GM21619 (cell line): ENCODE data around the gene SH3RF3.

ENCODE experiments used
- ATAC-seq: cut with Tn5 transposase; IDR thresholded peaks from one replicate; pipeline ENCODE4 v1.9.1; 2021; ENCODE audit not compliant: unreplicated experiment

SH3RF3 gene

GRCh38 chr2:109176928-109177327 is 47.9 kb downstream of the SH3RF3 start:
- no peak for ATAC-seq

DNA sequence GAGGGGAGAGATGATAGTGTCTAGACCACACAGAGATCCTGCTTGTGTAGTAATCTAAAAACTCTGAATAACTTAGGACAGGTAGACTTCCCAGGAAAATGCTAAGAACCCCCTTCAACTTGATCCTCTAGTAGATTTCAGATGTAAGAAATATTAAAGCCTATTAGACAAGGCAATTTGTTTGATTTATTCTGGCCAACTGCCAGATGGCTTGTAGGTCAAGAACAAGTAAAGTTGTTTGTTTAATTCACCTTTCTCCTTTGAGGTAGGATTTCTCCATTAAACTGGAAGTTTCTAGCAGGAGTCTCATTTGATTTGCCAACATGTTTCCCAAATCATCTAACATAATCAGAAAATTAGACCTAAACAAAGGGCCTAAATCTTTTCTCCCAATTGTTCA is 48.6 kb downstream of the SH3RF3 start:
- no peak for ATAC-seq

GRCh38 chr2:109178968-109179367 is 50.0 kb downstream of the SH3RF3 start:
- ATAC-seq, result no peak

- no peak for ATAC-seq
Measured at GRCh38 chr2:109180786-109181185, 51.8 kb downstream of the SH3RF3 start.

- ATAC-seq, result no peak
Measured at GRCh38 chr2:109182426-109182825, 53.4 kb downstream of the SH3RF3 start.

- no peak for ATAC-seq
Measured at GRCh38 chr2:109183871-109184270, 54.9 kb downstream of the SH3RF3 start.

GRCh38 chr2:109184368-109184767 is 55.4 kb downstream of the SH3RF3 start:
- ATAC-seq, result no peak

- no peak for ATAC-seq
Measured at GRCh38 chr2:109185338-109185737, 56.3 kb downstream of the SH3RF3 start.

DNA sequence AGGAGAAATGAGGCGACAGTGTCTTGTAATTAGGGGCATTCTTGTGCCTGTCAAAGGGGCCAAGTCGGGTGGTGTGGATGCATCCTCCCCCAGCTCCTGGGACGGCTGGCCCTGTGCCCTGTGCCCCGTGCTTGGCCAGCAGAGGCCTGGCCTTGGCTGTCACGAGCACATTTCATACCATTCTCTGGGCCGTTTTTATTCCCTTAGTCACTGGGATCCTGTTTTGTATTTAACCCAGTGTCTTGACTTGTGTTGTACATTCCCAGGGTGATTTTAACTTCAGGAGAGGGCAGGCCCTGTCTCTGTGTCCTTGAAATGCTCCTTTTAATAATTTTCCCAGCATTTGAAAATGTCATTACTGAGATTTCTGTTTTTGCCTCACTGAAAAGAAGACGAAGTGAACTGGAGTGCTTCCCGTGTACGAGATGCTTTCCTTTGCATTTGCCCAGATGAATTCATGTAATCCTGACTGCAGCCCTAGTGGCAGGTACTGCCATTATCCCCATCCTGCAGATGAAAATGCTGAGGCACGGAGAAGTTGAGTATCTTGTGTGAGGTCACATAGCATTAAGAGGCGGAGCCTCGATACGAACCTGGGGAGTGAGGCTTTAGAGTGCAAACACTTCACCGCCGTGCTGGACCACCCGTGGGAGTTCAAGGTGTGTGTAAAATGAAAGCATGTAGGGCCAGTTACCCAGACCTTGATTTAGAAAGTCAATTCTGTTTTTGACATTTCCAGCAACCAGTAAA is 57.0 kb downstream of the SH3RF3 start:
- ATAC-seq, result no peak

GRCh38 chr2:109186656-109187250 is 57.7 kb downstream of the SH3RF3 start:
- no peak for ATAC-seq

- no peak for ATAC-seq
Measured at GRCh38 chr2:109187711-109188495, 58.9 kb downstream of the SH3RF3 start.

- ATAC-seq, result no peak
Measured at GRCh38 chr2:109188496-109188890, 59.5 kb downstream of the SH3RF3 start.

- ATAC-seq, result no peak
Measured at GRCh38 chr2:109188898-109189297, 59.9 kb downstream of the SH3RF3 start.

DNA sequence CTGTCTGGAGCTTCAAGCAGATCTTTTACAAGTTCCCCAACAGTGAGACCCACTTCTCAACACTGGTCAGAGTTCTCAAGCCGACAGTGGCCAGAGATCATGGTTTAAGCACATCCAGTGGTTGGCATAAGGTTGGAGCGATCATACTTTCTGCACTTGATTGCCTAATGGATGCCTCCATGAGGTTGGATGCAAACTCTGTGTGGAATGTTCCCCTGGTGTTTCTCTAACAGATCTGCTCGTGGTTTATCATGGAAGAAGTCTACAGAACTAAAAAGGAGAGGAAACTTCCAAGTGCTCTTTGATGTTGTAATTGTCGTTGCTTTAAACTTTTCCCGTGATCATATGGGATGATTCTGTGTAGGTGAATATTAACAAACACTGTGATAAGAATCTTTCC is 60.7 kb downstream of the SH3RF3 start:
- no peak for ATAC-seq

GRCh38 chr2:109193807-109194619 is 65.0 kb downstream of the SH3RF3 start:
- ATAC-seq, result no peak

DNA sequence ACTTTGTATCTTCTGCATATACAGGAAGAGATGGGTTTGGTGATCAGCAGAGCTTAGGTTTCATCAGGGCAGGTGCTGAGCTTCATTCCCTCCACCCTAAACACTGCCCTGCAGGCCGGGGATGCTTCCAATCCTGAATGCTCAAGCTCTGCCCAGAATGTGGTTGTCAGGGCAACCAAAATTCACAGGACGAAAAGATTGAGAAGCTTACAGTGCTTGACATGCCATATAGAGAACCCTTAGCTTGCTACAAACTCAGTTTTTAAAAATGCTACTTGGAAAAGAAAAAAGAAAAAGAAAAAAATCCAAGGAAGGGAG is 65.6 kb downstream of the SH3RF3 start:
- ATAC-seq, result no peak

GRCh38 chr2:109195193-109196045 is 66.4 kb downstream of the SH3RF3 start:
- ATAC-seq, result no peak

DNA sequence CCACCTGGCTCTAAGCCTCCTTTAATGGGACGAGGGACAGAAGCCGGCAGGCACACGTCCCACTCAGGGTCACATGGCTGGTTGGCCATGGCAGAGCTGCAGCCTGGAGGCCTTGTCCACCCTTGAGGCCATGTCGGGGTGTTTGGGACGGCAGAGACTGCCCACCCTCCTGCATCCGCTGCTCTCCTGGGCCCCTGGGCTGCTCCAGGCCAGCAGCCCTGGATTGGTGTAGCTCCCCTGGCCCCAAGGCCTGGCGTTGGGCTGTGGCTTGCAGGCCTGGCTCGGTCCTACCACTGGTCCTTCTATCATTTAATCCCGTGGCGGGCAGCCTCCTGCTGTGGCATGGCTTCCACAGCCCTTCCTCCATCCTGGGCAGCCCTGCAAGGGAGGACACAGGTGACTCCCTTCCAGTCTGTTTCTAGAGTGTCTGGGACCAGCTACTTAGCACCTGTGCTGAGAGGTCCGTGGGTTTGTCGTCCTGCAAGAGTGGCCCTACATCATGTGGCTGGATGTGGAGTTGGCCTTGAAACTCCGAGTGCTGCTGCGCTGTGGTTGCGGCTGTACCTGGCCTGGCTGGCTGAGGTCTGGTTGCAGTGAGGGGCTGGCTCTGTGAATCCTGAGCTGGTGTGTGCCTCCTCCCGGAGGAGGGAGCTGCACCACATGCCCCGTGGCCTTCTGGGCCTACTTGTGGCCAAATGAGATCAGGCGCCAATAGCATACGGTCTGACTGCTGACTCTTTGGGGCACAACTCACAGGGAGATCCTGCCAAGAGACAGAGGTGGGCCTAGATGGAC is 67.3 kb downstream of the SH3RF3 start:
- no peak for ATAC-seq
